Astrocyte (in vitro differentiated cells and primary cell): ENCODE results near the gene GNAI3. TPM values are rescaled to one million over a fixed set of nuclear protein-coding genes. Genes with fewer than 3 reads are reported as not detected.

Experiments used
- DNase-seq: peaks from one replicate; pipeline ENCODE4 v3.0.0-alpha.2; 2010; ENCODE audit warnings: low read depth
- FAIRE-seq: peaks from 2 replicates; lab custom pipeline; 2011; peaks lifted over from hg19 to GRCh38; lab: Jason Lieb, UNC
- H2AFZ ChIP-seq: 2 replicates; pipeline ENCODE4 v1.6.0; 2012; ENCODE audit warnings: low read depth, low read length, inconsistent platforms
- H3K27ac ChIP-seq: 2 replicates; pipeline ENCODE4 v1.5.1; 2011; ENCODE audit warnings: low read depth, low read length, inconsistent platforms
- H3K27me3 ChIP-seq: 2 replicates; pipeline ENCODE4 v1.6.0; 2011; ENCODE audit warnings: low read length, inconsistent platforms; ENCODE audit not compliant: insufficient read depth
- H3K36me3 ChIP-seq: 2 replicates; pipeline ENCODE4 v1.5.1; 2011; ENCODE audit warnings: low read length, inconsistent platforms; ENCODE audit not compliant: insufficient read depth
- H3K4me1 ChIP-seq: 2 replicates; pipeline ENCODE4 v1.5.1; 2011; ENCODE audit warnings: low read length, inconsistent platforms; ENCODE audit not compliant: insufficient read depth
- H3K4me2 ChIP-seq: 2 replicates; pipeline ENCODE4 v1.6.0; 2012; ENCODE audit warnings: low read length, inconsistent platforms
- H3K4me3 ChIP-seq: 2 replicates; pipeline ENCODE4 v1.5.1; 2011; ENCODE audit warnings: low read depth, mild to moderate bottlenecking, low read length, inconsistent platforms; ENCODE audit not compliant: insufficient read depth
- H3K79me2 ChIP-seq: 2 replicates; pipeline ENCODE4 v1.6.0; 2012; ENCODE audit warnings: mild to moderate bottlenecking, low read length, inconsistent platforms; ENCODE audit not compliant: insufficient read depth
- H3K9ac ChIP-seq: 2 replicates; pipeline ENCODE4 v1.6.0; 2012; ENCODE audit warnings: mild to moderate bottlenecking, low read length, inconsistent platforms
- H3K9me3 ChIP-seq: 2 replicates; pipeline ENCODE4 v1.5.1; 2012; ENCODE audit warnings: low read depth, mild to moderate bottlenecking, low read length, inconsistent platforms; ENCODE audit not compliant: insufficient read depth
- H4K20me1 ChIP-seq: 2 replicates; pipeline ENCODE4 v1.6.0; 2012; ENCODE audit warnings: low read length, inconsistent platforms; ENCODE audit not compliant: insufficient read depth
- H3K27ac Mint-ChIP-seq: one replicate; pipeline ENCODE4 v1.8.0; 2021; ENCODE audit warnings: mild to moderate bottlenecking, mixed read lengths; ENCODE audit not compliant: unreplicated experiment
- H3K27me3 Mint-ChIP-seq: one replicate; pipeline ENCODE4 v1.8.0; 2021; ENCODE audit warnings: low read depth, mixed read lengths; ENCODE audit not compliant: unreplicated experiment
- H3K36me3 Mint-ChIP-seq: one replicate; pipeline ENCODE4 v1.8.0; 2021; ENCODE audit warnings: low read depth, mixed read lengths; ENCODE audit not compliant: unreplicated experiment
- H3K4me1 Mint-ChIP-seq: one replicate; pipeline ENCODE4 v1.8.0; 2021; ENCODE audit warnings: low read depth, mixed read lengths; ENCODE audit not compliant: unreplicated experiment
- H3K4me3 Mint-ChIP-seq: one replicate; pipeline ENCODE4 v1.8.0; 2021; ENCODE audit warnings: mild to moderate bottlenecking, moderate library complexity, mixed read lengths; ENCODE audit not compliant: unreplicated experiment
- H3K9me3 Mint-ChIP-seq: one replicate; pipeline ENCODE4 v1.8.0; 2021; ENCODE audit warnings: mild to moderate bottlenecking, mixed read lengths; ENCODE audit not compliant: unreplicated experiment
- CTCF ChIP-seq: IDR thresholded peaks from 2 replicates; pipeline ENCODE4 v1.5.1; 2011; ENCODE audit warnings: low read depth, mild to moderate bottlenecking, inconsistent platforms, low read length, moderate library complexity; ENCODE audit not compliant: insufficient read depth
- EZH2 ChIP-seq: IDR thresholded peaks from 2 replicates; pipeline ENCODE4 v1.6.1; 2012; ENCODE audit warnings: mild to moderate bottlenecking, low read length, inconsistent platforms; ENCODE audit not compliant: insufficient read depth
- total RNA-seq: library from RNA; stranded (reverse); gene quantifications from 2 replicates; pipeline ENCODE4 v1.2.1, GENCODE V29; 2021

GNAI3 gene
- total RNA-seq, 1 donor from 2014 or later = 16.1 TPM

GRCh38 chr1:109657395-109657794 is 109.0 kb downstream of the GNAI3 start:
- Mint-ChIP-seq H3K27me3 (peaks cover 42% of the 10 kb centered on the region), H3K4me1 (peaks cover 11% of the 10 kb centered on the region), H3K36me3 (peaks cover 4% of the 10 kb centered on the region), H3K9me3 (no peaks in the 10 kb centered on the region), H3K4me3 (peak overlapping the region; percentile 14), H3K27ac (no peak overlapping the region)
- no peak for DNase-seq
- H3K9ac ChIP-seq = no peak overlapping the region
- no peak overlapping the region for H3K4me3 ChIP-seq
- peaks cover 14% of the 10 kb centered on the region for H3K4me1 ChIP-seq
- TF ChIP-seq CTCF (no peak), EZH2 (no peak)
- H2AFZ ChIP-seq = no peak overlapping the region
- FAIRE-seq = no peak
- H3K79me2 ChIP-seq = no peaks in the 10 kb centered on the region
- H3K27ac ChIP-seq = no peak overlapping the region
- no peaks in the 10 kb centered on the region for H3K36me3 ChIP-seq
- H3K27me3 ChIP-seq = no peaks in the 10 kb centered on the region
- no peak overlapping the region for H3K4me2 ChIP-seq
- H4K20me1 ChIP-seq = no peaks in the 10 kb centered on the region
- H3K9me3 ChIP-seq = no peaks in the 10 kb centered on the region

GRCh38 chr1:109657970-109658369 is 109.6 kb downstream of the GNAI3 start:
- Mint-ChIP-seq H3K4me1 (peaks cover 11% of the 10 kb centered on the region), H3K27ac (no peak overlapping the region), H3K4me3 (no peak overlapping the region), H3K36me3 (peaks cover 4% of the 10 kb centered on the region), H3K9me3 (no peaks in the 10 kb centered on the region), H3K27me3 (peaks cover 40% of the 10 kb centered on the region)
- Histone ChIP-seq H3K4me2 (no peak overlapping the region), H3K4me3 (no peak overlapping the region), H2AFZ (no peak overlapping the region), H3K36me3 (no peaks in the 10 kb centered on the region), H3K27ac (no peak overlapping the region), H3K4me1 (peaks cover 14% of the 10 kb centered on the region), H3K9ac (no peak overlapping the region), H4K20me1 (no peaks in the 10 kb centered on the region), H3K79me2 (no peaks in the 10 kb centered on the region), H3K27me3 (no peaks in the 10 kb centered on the region), H3K9me3 (no peaks in the 10 kb centered on the region)
- DNase-seq (no peak), FAIRE-seq (no peak)
- TF ChIP-seq EZH2 (no peak), CTCF (no peak)

- Histone ChIP-seq H3K79me2 (no peaks in the 10 kb centered on the region), H4K20me1 (no peaks in the 10 kb centered on the region), H3K9me3 (no peaks in the 10 kb centered on the region), H3K9ac (no peak overlapping the region), H3K4me2 (no peak overlapping the region), H3K27me3 (no peaks in the 10 kb centered on the region), H3K27ac (no peak overlapping the region), H3K36me3 (no peaks in the 10 kb centered on the region), H3K4me1 (peaks cover 14% of the 10 kb centered on the region), H3K4me3 (no peak overlapping the region), H2AFZ (no peak overlapping the region)
- H3K9me3 Mint-ChIP-seq = no peaks in the 10 kb centered on the region
- FAIRE-seq (no peak), DNase-seq (no peak)
- H3K36me3 Mint-ChIP-seq = peaks cover 4% of the 10 kb centered on the region
- H3K4me1 Mint-ChIP-seq = peaks cover 11% of the 10 kb centered on the region
- H3K27ac Mint-ChIP-seq = no peak overlapping the region
- peaks cover 34% of the 10 kb centered on the region for H3K27me3 Mint-ChIP-seq
- H3K4me3 Mint-ChIP-seq = no peak overlapping the region
- TF ChIP-seq EZH2 = no peak
- TF ChIP-seq CTCF = no peak
These were observed 110.2 kb downstream of the GNAI3 start for GRCh38 chr1:109658533-109659042.
